ENCODE results near the gene COL12A1. TPM values are rescaled to one million over a fixed set of nuclear protein-coding genes. Genes with fewer than 3 reads are reported as not detected.

Gene COL12A1
- total and polyA plus RNA-seq, 2 donors = 6.8 to 16.3 TPM

- Histone ChIP-seq H3K27ac (ENCODE audit: low read depth in 1 of 2, low read length in 1 of 2) (no peak overlapping the region), H3K27me3 (ENCODE audit: control insufficient read depth in 2 of 2, insufficient read depth in 1 of 2, low read length in 1 of 2) (no peaks in the 10 kb centered on the region), H3K4me3 (ENCODE audit: low read length in 2 of 2) (no peak overlapping the region), H3K4me1 (ENCODE audit: control insufficient read depth in 2 of 2, insufficient read depth in 2 of 2, low read length in 2 of 2) (no peaks in the 10 kb centered on the region), H3K9me3 (ENCODE audit: control insufficient read depth in 2 of 2, insufficient read depth in 1 of 2, low read length in 1 of 2) (no peaks in the 10 kb centered on the region), H3K36me3 (ENCODE audit: control insufficient read depth in 2 of 2, insufficient read depth in 2 of 2, low read length in 1 of 2) (no peaks in the 10 kb centered on the region)
- no peak for DNase-seq (ENCODE audit: low read depth in 6 of 9, low spot score in 9 of 9)
- WGBS = 97% methylated on average over 2 of the region's 2 CpGs
Measured at GRCh38 chr6:75142721-75143120, 63.1 kb downstream of the COL12A1 start.

- Histone ChIP-seq H3K4me1 (ENCODE audit: control insufficient read depth in 2 of 2, insufficient read depth in 2 of 2, low read length in 2 of 2) (no peaks in the 10 kb centered on the region), H3K9me3 (ENCODE audit: control insufficient read depth in 2 of 2, insufficient read depth in 1 of 2, low read length in 1 of 2) (no peaks in the 10 kb centered on the region), H3K27me3 (ENCODE audit: control insufficient read depth in 2 of 2, insufficient read depth in 1 of 2, low read length in 1 of 2) (no peaks in the 10 kb centered on the region), H3K27ac (ENCODE audit: low read depth in 1 of 2, low read length in 1 of 2) (no peak overlapping the region), H3K36me3 (ENCODE audit: control insufficient read depth in 2 of 2, insufficient read depth in 2 of 2, low read length in 1 of 2) (no peaks in the 10 kb centered on the region), H3K4me3 (ENCODE audit: low read length in 2 of 2) (no peak overlapping the region)
- no peak for DNase-seq (ENCODE audit: low read depth in 6 of 9, low spot score in 9 of 9)
- WGBS = 91% methylated on average over 3 of the region's 3 CpGs
Measured at GRCh38 chr6:75135876-75136275, 70.0 kb downstream of the COL12A1 start.

GRCh38 chr6:75135450-75135849 lies 70.4 kb downstream of the COL12A1 start:
- H3K27me3 ChIP-seq (ENCODE audit: control insufficient read depth in 2 of 2, insufficient read depth in 1 of 2, low read length in 1 of 2) = no peaks in the 10 kb centered on the region
- no peaks in the 10 kb centered on the region for H3K9me3 ChIP-seq (ENCODE audit: control insufficient read depth in 2 of 2, insufficient read depth in 1 of 2, low read length in 1 of 2)
- H3K4me1 ChIP-seq (ENCODE audit: control insufficient read depth in 2 of 2, insufficient read depth in 2 of 2, low read length in 2 of 2) = no peaks in the 10 kb centered on the region
- H3K36me3 ChIP-seq (ENCODE audit: control insufficient read depth in 2 of 2, insufficient read depth in 2 of 2, low read length in 1 of 2) = no peaks in the 10 kb centered on the region
- DNase-seq (ENCODE audit: low read depth in 6 of 9, low spot score in 9 of 9) = no peak
- H3K27ac ChIP-seq (ENCODE audit: low read depth in 1 of 2, low read length in 1 of 2) = no peak overlapping the region
- WGBS = 95% methylated on average over 6 of the region's 6 CpGs
- no peak overlapping the region for H3K4me3 ChIP-seq (ENCODE audit: low read length in 2 of 2)

GRCh38 chr6:75130784-75131183 lies 75.1 kb downstream of the COL12A1 start:
- WGBS = 96% methylated on average over 9 of the region's 9 CpGs
- H3K4me1 ChIP-seq (ENCODE audit: control insufficient read depth in 2 of 2, insufficient read depth in 2 of 2, low read length in 2 of 2) = no peaks in the 10 kb centered on the region
- no peak overlapping the region for H3K27ac ChIP-seq (ENCODE audit: low read depth in 1 of 2, low read length in 1 of 2)
- no peaks in the 10 kb centered on the region for H3K36me3 ChIP-seq (ENCODE audit: control insufficient read depth in 2 of 2, insufficient read depth in 2 of 2, low read length in 1 of 2)
- no peaks in the 10 kb centered on the region for H3K9me3 ChIP-seq (ENCODE audit: control insufficient read depth in 2 of 2, insufficient read depth in 1 of 2, low read length in 1 of 2)
- DNase-seq (ENCODE audit: low read depth in 6 of 9, low spot score in 9 of 9) = no peak
- no peaks in the 10 kb centered on the region for H3K27me3 ChIP-seq (ENCODE audit: control insufficient read depth in 2 of 2, insufficient read depth in 1 of 2, low read length in 1 of 2)
- H3K4me3 ChIP-seq (ENCODE audit: low read length in 2 of 2) = no peak overlapping the region

GRCh38 chr6:75128878-75129570 lies 76.8 kb downstream of the COL12A1 start:
- DNase-seq (ENCODE audit: low read depth in 6 of 9, low spot score in 9 of 9) = no peak
- H3K9me3 ChIP-seq (ENCODE audit: control insufficient read depth in 2 of 2, insufficient read depth in 1 of 2, low read length in 1 of 2) = no peaks in the 10 kb centered on the region
- H3K4me3 ChIP-seq (ENCODE audit: low read length in 2 of 2) = no peak overlapping the region
- 74% methylated on average over 3 of the region's 3 CpGs for WGBS
- no peaks in the 10 kb centered on the region for H3K4me1 ChIP-seq (ENCODE audit: control insufficient read depth in 2 of 2, insufficient read depth in 2 of 2, low read length in 2 of 2)
- H3K27ac ChIP-seq (ENCODE audit: low read depth in 1 of 2, low read length in 1 of 2) = no peak overlapping the region
- H3K36me3 ChIP-seq (ENCODE audit: control insufficient read depth in 2 of 2, insufficient read depth in 2 of 2, low read length in 1 of 2) = no peaks in the 10 kb centered on the region
- H3K27me3 ChIP-seq (ENCODE audit: control insufficient read depth in 2 of 2, insufficient read depth in 1 of 2, low read length in 1 of 2) = no peaks in the 10 kb centered on the region

GRCh38 chr6:75126518-75126917 lies 79.3 kb downstream of the COL12A1 start:
- WGBS = 92% methylated on average over 2 of the region's 2 CpGs
- no peaks in the 10 kb centered on the region for H3K4me1 ChIP-seq (ENCODE audit: control insufficient read depth in 2 of 2, insufficient read depth in 2 of 2, low read length in 2 of 2)
- no peaks in the 10 kb centered on the region for H3K9me3 ChIP-seq (ENCODE audit: control insufficient read depth in 2 of 2, insufficient read depth in 1 of 2, low read length in 1 of 2)
- no peak overlapping the region for H3K27ac ChIP-seq (ENCODE audit: low read depth in 1 of 2, low read length in 1 of 2)
- no peaks in the 10 kb centered on the region for H3K36me3 ChIP-seq (ENCODE audit: control insufficient read depth in 2 of 2, insufficient read depth in 2 of 2, low read length in 1 of 2)
- no peaks in the 10 kb centered on the region for H3K27me3 ChIP-seq (ENCODE audit: control insufficient read depth in 2 of 2, insufficient read depth in 1 of 2, low read length in 1 of 2)
- DNase-seq (ENCODE audit: low read depth in 6 of 9, low spot score in 9 of 9) = no peak
- no peak overlapping the region for H3K4me3 ChIP-seq (ENCODE audit: low read length in 2 of 2)

- WGBS = 92% methylated on average over 2 of the region's 2 CpGs
- Histone ChIP-seq H3K27me3 (ENCODE audit: control insufficient read depth in 2 of 2, insufficient read depth in 1 of 2, low read length in 1 of 2) (no peaks in the 10 kb centered on the region), H3K4me3 (ENCODE audit: low read length in 2 of 2) (no peak overlapping the region), H3K9me3 (ENCODE audit: control insufficient read depth in 2 of 2, insufficient read depth in 1 of 2, low read length in 1 of 2) (no peaks in the 10 kb centered on the region), H3K36me3 (ENCODE audit: control insufficient read depth in 2 of 2, insufficient read depth in 2 of 2, low read length in 1 of 2) (no peaks in the 10 kb centered on the region), H3K4me1 (ENCODE audit: control insufficient read depth in 2 of 2, insufficient read depth in 2 of 2, low read length in 2 of 2) (no peaks in the 10 kb centered on the region), H3K27ac (ENCODE audit: low read depth in 1 of 2, low read length in 1 of 2) (no peak overlapping the region)
- DNase-seq (ENCODE audit: low read depth in 6 of 9, low spot score in 9 of 9) = no peak
Measured at GRCh38 chr6:75124983-75125382, 80.9 kb downstream of the COL12A1 start.

GRCh38 chr6:75124085-75124484 lies 81.8 kb downstream of the COL12A1 start:
- no peaks in the 10 kb centered on the region for H3K4me1 ChIP-seq (ENCODE audit: control insufficient read depth in 2 of 2, insufficient read depth in 2 of 2, low read length in 2 of 2)
- WGBS = 73% methylated on average over 2 of the region's 2 CpGs
- no peak overlapping the region for H3K27ac ChIP-seq (ENCODE audit: low read depth in 1 of 2, low read length in 1 of 2)
- no peaks in the 10 kb centered on the region for H3K36me3 ChIP-seq (ENCODE audit: control insufficient read depth in 2 of 2, insufficient read depth in 2 of 2, low read length in 1 of 2)
- no peaks in the 10 kb centered on the region for H3K9me3 ChIP-seq (ENCODE audit: control insufficient read depth in 2 of 2, insufficient read depth in 1 of 2, low read length in 1 of 2)
- no peak overlapping the region for H3K4me3 ChIP-seq (ENCODE audit: low read length in 2 of 2)
- no peaks in the 10 kb centered on the region for H3K27me3 ChIP-seq (ENCODE audit: control insufficient read depth in 2 of 2, insufficient read depth in 1 of 2, low read length in 1 of 2)
- no peak for DNase-seq (ENCODE audit: low read depth in 6 of 9, low spot score in 9 of 9)

- 91% methylated on average over 8 of the region's 8 CpGs for WGBS
- H3K36me3 ChIP-seq (ENCODE audit: control insufficient read depth in 2 of 2, insufficient read depth in 2 of 2, low read length in 1 of 2) = no peaks in the 10 kb centered on the region
- H3K9me3 ChIP-seq (ENCODE audit: control insufficient read depth in 2 of 2, insufficient read depth in 1 of 2, low read length in 1 of 2) = no peaks in the 10 kb centered on the region
- H3K27ac ChIP-seq (ENCODE audit: low read depth in 1 of 2, low read length in 1 of 2) = no peak overlapping the region
- no peak overlapping the region for H3K4me3 ChIP-seq (ENCODE audit: low read length in 2 of 2)
- H3K4me1 ChIP-seq (ENCODE audit: control insufficient read depth in 2 of 2, insufficient read depth in 2 of 2, low read length in 2 of 2) = no peaks in the 10 kb centered on the region
- no peaks in the 10 kb centered on the region for H3K27me3 ChIP-seq (ENCODE audit: control insufficient read depth in 2 of 2, insufficient read depth in 1 of 2, low read length in 1 of 2)
- no peak for DNase-seq (ENCODE audit: low read depth in 6 of 9, low spot score in 9 of 9)
Measured at GRCh38 chr6:75118925-75119515, 86.8 kb downstream of the COL12A1 start.

All from thymus (tissue), 11 donors.